GM21529 (cell line): ENCODE data around the gene USP53.
"Not testable (repeated sequence)": the region's sequence is repeated elsewhere in the genome, so short reads cannot be mapped to it uniquely, and the experiment has no call there.

Experiments used
- ATAC-seq: cut with Tn5 transposase; IDR thresholded peaks from one replicate; pipeline ENCODE4 v1.9.1; 2021; ENCODE audit not compliant: unreplicated experiment

USP53 gene

GRCh38 chr4:119313237-119313636 lies 100.7 kb downstream of the USP53 start:
- ATAC-seq: no peak

- ATAC-seq: no peak
These were observed 101.8 kb downstream of the USP53 start for GRCh38 chr4:119314356-119314755.

GRCh38 chr4:119315036-119315435 lies 102.5 kb downstream of the USP53 start:
- no peak for ATAC-seq

GRCh38 chr4:119317990-119318389 lies 105.5 kb downstream of the USP53 start:
- ATAC-seq: no peak

GRCh38 chr4:119321921-119322687 lies 109.6 kb downstream of the USP53 start, which contains the start of gene FABP2:
Gene FABP2, minus strand, starts transcription at chr4:119322138. Its CDS starts 36 bp downstream, at chr4:119322102.
- no peak for ATAC-seq

- ATAC-seq: no peak
These were observed 116.2 kb downstream of the USP53 start for GRCh38 chr4:119328695-119329094.

- no peak for ATAC-seq
These were observed 117.5 kb downstream of the USP53 start for GRCh38 chr4:119329835-119330620.

- not testable (repeated sequence) for ATAC-seq
These were observed 123.9 kb downstream of the USP53 start for GRCh38 chr4:119336332-119336979.

GRCh38 chr4:119337010-119337409 lies 124.5 kb downstream of the USP53 start:
- ATAC-seq: no peak

- not testable (repeated sequence) for ATAC-seq
These were observed 127.4 kb downstream of the USP53 start for GRCh38 chr4:119339895-119340294.

- not testable (repeated sequence) for ATAC-seq
These were observed 130.8 kb downstream of the USP53 start for GRCh38 chr4:119343293-119343692.
